Subcutaneous adipose tissue (tissue), 4 donors: ENCODE data around the gene APBA3. TPM values are rescaled to one million over a fixed set of nuclear protein-coding genes. Genes with fewer than 3 reads are reported as not detected.

ENCODE experiments used
- total RNA-seq, 4 donors: library from RNA; depleted of rRNA; stranded (reverse); fragments of >200 nt; gene quantifications; one replicate each; pipeline ENCODE4 v1.1.0, GENCODE V29; 2016
- TF ChIP-seq, protein P1 (sequence below): fragments of 450-650 bp; IDR thresholded peaks from one replicate; pipeline ENCODE4 v1.5.1; 2016; ENCODE audit warnings: low read depth, mild to moderate bottlenecking, control low read depth, antibody characterized with exemption, moderate library complexity

The APBA3 gene
- total RNA-seq, 4 donors from 2014 or later, result 12.4 to 31.3 (median 15.4) TPM

DNA sequence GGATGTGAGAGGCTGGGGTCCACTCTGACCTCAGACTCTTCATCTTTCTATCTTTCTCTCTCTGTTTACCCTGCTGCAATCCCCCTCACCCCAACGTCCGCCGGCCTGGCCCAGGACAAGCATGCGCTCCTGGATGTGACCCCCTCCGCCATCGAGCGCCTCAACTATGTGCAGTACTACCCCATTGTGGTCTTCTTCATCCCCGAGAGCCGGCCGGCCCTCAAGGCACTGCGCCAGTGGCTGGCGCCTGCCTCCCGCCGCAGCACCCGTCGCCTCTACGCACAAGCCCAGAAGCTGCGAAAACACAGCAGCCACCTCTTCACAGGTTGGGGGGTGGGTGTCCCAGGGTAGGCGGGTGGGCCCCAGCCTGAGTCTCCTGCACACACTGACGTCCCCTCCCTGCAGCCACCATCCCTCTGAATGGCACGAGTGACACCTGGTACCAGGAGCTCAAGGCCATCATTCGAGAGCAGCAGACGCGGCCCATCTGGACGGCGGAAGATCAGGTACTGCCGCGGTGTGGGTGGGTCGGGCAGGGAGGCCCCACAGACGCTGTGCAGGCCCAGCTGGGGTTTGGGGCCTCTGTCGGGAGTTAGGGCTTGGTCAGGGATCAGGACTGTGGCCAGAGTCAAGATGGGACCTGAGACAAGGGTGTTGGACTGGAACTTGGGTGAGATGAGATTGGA lies 15.0 kb downstream of the APBA3 start:
- TF ChIP-seq, protein P1, sequence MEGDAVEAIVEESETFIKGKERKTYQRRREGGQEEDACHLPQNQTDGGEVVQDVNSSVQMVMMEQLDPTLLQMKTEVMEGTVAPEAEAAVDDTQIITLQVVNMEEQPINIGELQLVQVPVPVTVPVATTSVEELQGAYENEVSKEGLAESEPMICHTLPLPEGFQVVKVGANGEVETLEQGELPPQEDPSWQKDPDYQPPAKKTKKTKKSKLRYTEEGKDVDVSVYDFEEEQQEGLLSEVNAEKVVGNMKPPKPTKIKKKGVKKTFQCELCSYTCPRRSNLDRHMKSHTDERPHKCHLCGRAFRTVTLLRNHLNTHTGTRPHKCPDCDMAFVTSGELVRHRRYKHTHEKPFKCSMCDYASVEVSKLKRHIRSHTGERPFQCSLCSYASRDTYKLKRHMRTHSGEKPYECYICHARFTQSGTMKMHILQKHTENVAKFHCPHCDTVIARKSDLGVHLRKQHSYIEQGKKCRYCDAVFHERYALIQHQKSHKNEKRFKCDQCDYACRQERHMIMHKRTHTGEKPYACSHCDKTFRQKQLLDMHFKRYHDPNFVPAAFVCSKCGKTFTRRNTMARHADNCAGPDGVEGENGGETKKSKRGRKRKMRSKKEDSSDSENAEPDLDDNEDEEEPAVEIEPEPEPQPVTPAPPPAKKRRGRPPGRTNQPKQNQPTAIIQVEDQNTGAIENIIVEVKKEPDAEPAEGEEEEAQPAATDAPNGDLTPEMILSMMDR, result no peak

DNA sequence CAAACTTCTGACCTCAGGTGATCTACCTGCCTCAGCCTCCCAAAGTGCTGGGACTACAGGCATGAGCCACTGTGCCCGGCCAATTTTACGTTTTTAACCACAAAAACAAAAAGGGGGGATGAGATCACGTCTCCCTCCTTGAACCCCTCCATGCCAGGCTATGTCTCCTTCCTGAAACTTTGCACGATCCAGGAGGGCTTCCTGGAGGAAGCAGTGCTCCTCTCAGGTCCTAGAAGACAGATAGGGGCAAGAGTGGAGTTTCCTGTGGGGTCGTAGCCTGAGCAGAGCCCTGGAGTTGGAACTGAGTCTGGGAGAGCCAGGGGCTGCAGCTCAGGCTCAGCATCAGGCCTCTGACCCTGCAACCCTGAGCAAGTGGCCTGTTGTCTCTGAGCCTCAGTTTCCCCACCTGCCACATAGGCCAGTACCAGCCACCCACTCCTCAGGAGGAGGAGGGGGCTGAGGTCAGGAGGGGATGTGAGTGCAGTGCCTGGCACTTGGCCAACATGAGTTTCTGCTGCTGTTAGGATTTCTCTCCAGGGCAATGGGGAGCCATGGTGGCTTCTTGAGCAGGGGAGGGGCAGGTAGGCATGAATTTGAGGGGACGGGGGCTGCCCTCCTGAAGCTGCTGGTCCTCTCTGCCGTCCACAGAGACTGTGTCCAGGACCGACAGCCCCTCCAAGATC lies 16.0 kb downstream of the APBA3 start:
- TF ChIP-seq, protein P1, result no peak

DNA sequence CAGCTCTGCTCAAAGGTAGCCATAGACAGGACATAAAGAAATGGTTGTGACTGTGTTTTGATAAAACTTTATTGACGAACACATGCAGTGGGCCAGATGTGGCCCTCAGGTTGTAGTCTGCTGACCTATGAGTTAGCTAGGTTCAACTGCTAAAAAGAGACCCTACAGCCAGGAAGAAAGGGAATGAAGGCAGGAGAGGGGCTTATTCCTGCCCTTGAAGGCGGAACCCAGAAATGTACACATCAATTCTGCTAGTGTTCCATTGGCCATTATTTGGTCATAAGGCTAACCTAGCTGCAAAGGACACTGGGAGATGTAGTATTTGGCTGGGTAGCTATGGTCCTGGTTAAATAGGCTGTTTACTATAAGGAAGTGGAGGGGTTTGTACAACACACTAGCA lies 18.0 kb downstream of the APBA3 start:
- TF ChIP-seq, protein P1, result no peak

DNA sequence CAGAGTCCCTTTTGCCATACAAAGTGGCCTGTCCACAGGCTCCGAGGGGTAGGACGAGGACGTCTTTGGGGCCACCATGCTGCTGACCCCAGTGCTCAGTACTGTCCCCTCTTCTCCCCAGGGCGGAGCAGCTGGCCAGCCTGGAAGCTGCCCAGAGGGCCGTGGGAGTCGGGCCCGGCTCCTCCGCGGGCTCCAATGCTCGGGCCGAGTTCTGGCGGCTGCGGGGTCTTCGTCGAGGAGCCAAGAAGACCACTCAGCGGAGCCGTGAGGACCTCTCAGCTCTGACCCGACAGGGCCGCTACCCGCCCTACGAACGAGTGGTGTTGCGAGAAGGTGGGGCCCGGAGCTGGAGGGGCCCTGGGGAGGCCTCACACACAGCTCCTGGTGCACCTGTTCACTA lies 21.1 kb downstream of the APBA3 start:
- TF ChIP-seq, protein P1, result no peak

DNA sequence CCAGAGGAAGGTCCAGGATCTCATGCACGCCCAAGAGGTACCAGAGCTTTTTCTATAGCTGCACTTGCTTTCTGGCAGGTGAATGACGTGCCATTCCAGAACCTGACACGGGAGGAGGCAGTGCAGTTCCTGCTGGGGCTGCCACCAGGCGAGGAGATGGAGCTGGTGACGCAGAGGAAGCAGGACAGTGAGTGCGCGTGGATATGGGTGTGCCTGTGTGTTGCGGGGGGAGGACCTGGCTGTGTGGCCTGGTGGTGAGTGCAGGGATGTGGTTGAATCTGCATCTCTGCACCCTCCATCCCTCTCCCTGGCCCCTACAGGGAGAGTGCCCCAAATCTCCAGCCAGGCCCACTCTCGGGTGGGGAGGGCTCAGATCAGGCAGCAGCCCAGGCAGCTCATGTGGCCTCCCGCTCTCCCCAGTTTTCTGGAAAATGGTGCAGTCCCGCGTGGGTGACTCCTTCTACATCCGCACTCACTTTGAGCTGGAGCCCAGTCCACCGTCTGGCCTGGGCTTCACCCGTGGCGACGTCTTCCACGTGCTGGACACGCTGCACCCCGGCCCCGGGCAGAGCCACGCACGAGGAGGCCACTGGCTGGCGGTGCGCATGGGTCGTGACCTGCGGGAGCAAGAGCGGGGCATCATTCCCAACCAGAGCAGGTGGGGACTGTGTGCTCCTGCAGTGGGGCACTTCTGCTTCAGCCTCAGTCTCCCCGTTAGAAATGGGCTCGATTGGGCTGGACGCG lies 22.8 kb downstream of the APBA3 start:
- TF ChIP-seq, protein P1, result no peak

DNA sequence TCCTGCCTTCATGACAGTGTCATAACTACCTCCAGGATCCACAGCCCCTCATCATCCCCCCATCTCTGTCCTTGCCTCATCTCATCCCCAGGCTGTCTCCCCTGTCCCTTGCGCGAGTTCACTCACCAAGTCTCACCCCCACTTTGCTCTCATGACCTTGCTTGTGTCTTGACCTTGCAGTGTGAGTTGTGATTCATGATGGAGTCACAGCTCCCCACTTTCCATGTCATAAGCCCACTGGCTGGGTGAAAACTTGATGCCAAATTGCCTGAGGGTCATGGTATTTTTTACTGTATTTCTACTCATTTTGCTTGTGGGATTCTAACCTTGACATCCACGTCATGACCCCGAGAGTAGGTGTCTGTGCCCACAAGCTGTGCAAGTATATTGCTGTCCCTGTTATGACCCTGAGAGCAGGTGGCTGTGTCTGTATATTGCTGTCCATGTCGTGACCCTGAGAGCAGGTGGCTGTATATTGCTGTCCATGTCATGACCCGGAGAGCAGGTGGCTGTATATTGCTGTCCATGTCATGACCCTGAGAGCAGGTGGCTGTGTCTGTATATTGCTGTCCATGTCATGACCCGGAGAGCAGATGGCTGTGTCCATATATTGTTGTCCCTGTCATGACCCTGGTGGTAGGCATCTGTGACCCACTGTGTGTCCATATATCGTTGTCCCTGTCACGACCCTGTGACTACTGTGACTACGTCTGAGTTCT lies 23.8 kb downstream of the APBA3 start:
- TF ChIP-seq, protein P1, result no peak
